22Rv1 (cell line): ENCODE measurements around the gene ILKAP.

ENCODE experiments used
- ZFX ChIP-seq: fragments of 450-650 bp; IDR thresholded peaks from 2 replicates; pipeline ENCODE4 v1.6.1; 2017; ENCODE audit warnings: antibody characterized with exemption, borderline replicate concordance
- TF ChIP-seq, protein P1 (sequence below): fragments of 450-650 bp; IDR thresholded peaks from 2 replicates; pipeline ENCODE4 v1.5.1; 2017; ENCODE audit warnings: mild to moderate bottlenecking

DNA sequence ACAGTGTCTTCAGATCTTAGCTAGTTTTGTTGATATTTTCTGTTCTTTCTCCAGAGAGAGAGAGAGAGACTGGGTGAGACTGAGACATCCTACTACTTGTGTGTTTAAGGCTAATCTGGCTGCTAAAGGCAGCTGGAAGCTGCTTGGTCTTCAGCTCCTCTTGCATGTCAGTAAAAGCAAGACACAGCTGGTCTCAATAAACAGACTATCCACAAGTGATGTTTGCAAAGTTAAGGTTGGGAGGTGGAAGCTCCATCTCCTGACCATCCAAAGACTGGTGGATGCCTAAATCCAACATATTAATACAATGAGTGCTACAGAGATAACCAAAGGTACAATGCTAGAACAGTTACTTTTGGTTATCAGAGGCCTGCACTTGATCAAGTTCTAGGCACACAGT lies 26.9 kb downstream of the ILKAP start:
- TF ChIP-seq, protein P1, sequence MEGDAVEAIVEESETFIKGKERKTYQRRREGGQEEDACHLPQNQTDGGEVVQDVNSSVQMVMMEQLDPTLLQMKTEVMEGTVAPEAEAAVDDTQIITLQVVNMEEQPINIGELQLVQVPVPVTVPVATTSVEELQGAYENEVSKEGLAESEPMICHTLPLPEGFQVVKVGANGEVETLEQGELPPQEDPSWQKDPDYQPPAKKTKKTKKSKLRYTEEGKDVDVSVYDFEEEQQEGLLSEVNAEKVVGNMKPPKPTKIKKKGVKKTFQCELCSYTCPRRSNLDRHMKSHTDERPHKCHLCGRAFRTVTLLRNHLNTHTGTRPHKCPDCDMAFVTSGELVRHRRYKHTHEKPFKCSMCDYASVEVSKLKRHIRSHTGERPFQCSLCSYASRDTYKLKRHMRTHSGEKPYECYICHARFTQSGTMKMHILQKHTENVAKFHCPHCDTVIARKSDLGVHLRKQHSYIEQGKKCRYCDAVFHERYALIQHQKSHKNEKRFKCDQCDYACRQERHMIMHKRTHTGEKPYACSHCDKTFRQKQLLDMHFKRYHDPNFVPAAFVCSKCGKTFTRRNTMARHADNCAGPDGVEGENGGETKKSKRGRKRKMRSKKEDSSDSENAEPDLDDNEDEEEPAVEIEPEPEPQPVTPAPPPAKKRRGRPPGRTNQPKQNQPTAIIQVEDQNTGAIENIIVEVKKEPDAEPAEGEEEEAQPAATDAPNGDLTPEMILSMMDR, result no peak
- no peak for TF ChIP-seq ZFX
